K562 (cell line): ENCODE measurements around the gene STT3A. TPM values are rescaled to one million over a fixed set of nuclear protein-coding genes. Genes with fewer than 3 reads are reported as not detected.

Source experiments
- ATAC-seq: fragments of 200-7000 bp; cut with Tn5 transposase; 3 replicates; pipeline ENCODE4 v1.9.1; 2020; ENCODE audit warnings: moderate library complexity
- BruUV-seq: library from RNA; stranded (reverse); fragments of 400-500 nt; replicated peaks from 2 replicates; lab custom pipeline; 2021; lab: Mats Ljungman, UMichigan
- CTCF ChIA-PET: fragments of 300-600 bp; formaldehyde crosslinking; extraction: SDS; loops from one replicate; lab custom pipeline; 2021; ENCODE audit warnings: low intra/inter-chr PET ratio; lab: Yijun Ruan, JAX
- POLR2A ChIA-PET: fragments of 300-600, 350-650 bp; sonication (Branson Sonifier 250); formaldehyde crosslinking; extraction: SDS; loops from one replicate; lab custom pipeline; 2021; ENCODE audit warnings: antibody characterized with exemption, inconsistent platforms; lab: Yijun Ruan, JAX
- DNase-seq, 4 experiments: peaks; one replicate each; pipeline versions ENCODE4 v3.0.0 to v3.0.0-alpha.2; 2011 to 2018; ENCODE audit warnings: low spot score in 3 of 4, mixed read lengths in 3 of 4; ENCODE audit errors: extremely low read depth in 1 of 4
- FAIRE-seq: peaks from 2 replicates; lab custom pipeline; 2011; peaks lifted over from hg19 to GRCh38; lab: Jason Lieb, UNC
- H2AFZ ChIP-seq: 2 replicates; pipeline ENCODE4 v1.6.0; 2011; ENCODE audit warnings: low read depth, low read length, control low read depth, inconsistent platforms
- H3K27ac ChIP-seq: fragments of 200-600 bp; 3 replicates; pipeline ENCODE4 v1.8.0; 2011; ENCODE audit warnings: low read depth, mild to moderate bottlenecking, control low read depth, inconsistent platforms, low read length, moderate library complexity, mixed read lengths; ENCODE audit errors: extremely low read depth
- H3K27me3 ChIP-seq, 2 experiments: fragments of 300-600 bp in 1 of 2; 2 replicates in 1 of 2; 3 replicates in 1 of 2; pipeline versions ENCODE4 v1.6.0 to v1.8.0; 2011; ENCODE audit warnings: inconsistent platforms in 2 of 2, low read length in 2 of 2, mild to moderate bottlenecking in 1 of 2, mixed read lengths in 1 of 2, moderate library complexity in 1 of 2; ENCODE audit not compliant: control insufficient read depth in 2 of 2, insufficient read depth in 2 of 2
- H3K36me3 ChIP-seq: fragments of 300-600 bp; 3 replicates; pipeline ENCODE4 v1.8.0; 2011; ENCODE audit warnings: mild to moderate bottlenecking, low read length, inconsistent platforms; ENCODE audit not compliant: control insufficient read depth, insufficient read depth
- H3K4me1 ChIP-seq, 2 experiments: fragments of 200-600 bp in 1 of 2; replicated peaks in 1 of 2; 2 replicates in 1 of 2; 3 replicates in 1 of 2; pipeline versions ENCODE4 v1.5.1 to v1.8.0; 2011; ENCODE audit warnings: inconsistent platforms in 2 of 2, low read length in 2 of 2, mild to moderate bottlenecking in 1 of 2, mixed read lengths in 1 of 2, moderate library complexity in 1 of 2; ENCODE audit not compliant: control insufficient read depth in 2 of 2, insufficient read depth in 2 of 2
- H3K4me2 ChIP-seq: 2 replicates; pipeline ENCODE4 v1.6.1; 2011; ENCODE audit warnings: low read length, control low read depth, inconsistent platforms, mixed read lengths; ENCODE audit not compliant: insufficient read depth
- H3K4me3 ChIP-seq: fragments of 200-600 bp; sonication (generic), shearing (Covaris generic); 2 replicates; pipeline ENCODE4 v1.5.1; 2016; ENCODE audit warnings: control low read depth, inconsistent platforms
- H3K79me2 ChIP-seq: fragments of 200-600 bp; 3 replicates; pipeline ENCODE4 v1.8.0; 2011; ENCODE audit warnings: low read length, inconsistent platforms; ENCODE audit not compliant: control insufficient read depth, insufficient read depth
- H3K9ac ChIP-seq, 2 experiments: 2 replicates each; pipeline versions ENCODE4 v1.6.0 to v1.6.1; 2011; ENCODE audit warnings: low read depth in 2 of 2, low read length in 2 of 2, control low read depth in 1 of 2, inconsistent platforms in 1 of 2, mild to moderate bottlenecking in 1 of 2, mixed read lengths in 1 of 2; ENCODE audit not compliant: insufficient read depth in 1 of 2
- H3K9me1 ChIP-seq: one replicate; pipeline ENCODE4 v1.6.0; 2011; ENCODE audit warnings: inconsistent platforms, mild to moderate bottlenecking, low read length, moderate library complexity; ENCODE audit not compliant: control insufficient read depth, insufficient read depth
- H3K9me3 ChIP-seq: replicated peaks from 2 replicates; pipeline ENCODE4 v1.5.1; 2011; ENCODE audit warnings: low read depth, low read length, inconsistent platforms; ENCODE audit not compliant: control insufficient read depth, insufficient read depth
- H4K20me1 ChIP-seq: replicated peaks from 2 replicates; pipeline ENCODE4 v1.6.1; 2011; ENCODE audit warnings: low read length, inconsistent platforms, mixed read lengths; ENCODE audit not compliant: control insufficient read depth, insufficient read depth
- NCOA4 ChIP-seq: fragments of 450-650 bp; IDR thresholded peaks from 2 replicates; pipeline ENCODE4 v1.6.1; 2018; ENCODE audit warnings: mild to moderate bottlenecking; ENCODE audit not compliant: partially characterized antibody
- PURB ChIP-seq: sonication (generic); formaldehyde crosslinking; IDR thresholded peaks from 2 replicates; pipeline ENCODE4 v1.9.0; 2021; ENCODE audit warnings: low read depth, mild to moderate bottlenecking, missing genetic modification reagents
- RFX5 ChIP-seq: IDR thresholded peaks from 2 replicates; pipeline ENCODE4 v1.6.1; 2011; ENCODE audit warnings: low read depth, mild to moderate bottlenecking, improper control_type of control experiment, low read length
- SLC30A9 ChIP-seq: fragments of 250-450 bp; sonication (Bioruptor Pico); IDR thresholded peaks from 2 replicates; pipeline ENCODE4 v1.8.0; 2022; ENCODE audit warnings: mild to moderate bottlenecking, moderate library complexity
- TEAD1 ChIP-seq, 2 experiments: fragments of 450-650 bp in 1 of 2; sonication (generic) in 1 of 2; formaldehyde crosslinking; IDR thresholded peaks; 2 replicates each; pipeline versions ENCODE4 v1.4.0 to v1.8.0; 2020 to 2022; ENCODE audit warnings: mild to moderate bottlenecking in 2 of 2, missing genetic modification reagents in 1 of 2
- U2AF1 ChIP-seq: fragments of 200-400 bp; formaldehyde crosslinking; optimal IDR thresholded peaks from 2 replicates; pipeline ENCODE3; 2017; ENCODE audit warnings: mild to moderate bottlenecking, low read depth, low read length, moderate library complexity
- ZNF274 ChIP-seq: IDR thresholded peaks from 2 replicates; pipeline ENCODE4 v1.6.1; 2011; ENCODE audit warnings: low read depth, mild to moderate bottlenecking, low read length, moderate library complexity, borderline replicate concordance
- ZNF407 ChIP-seq: fragments of 450-650 bp; IDR thresholded peaks from 2 replicates; pipeline ENCODE4 v1.6.1; 2016; ENCODE audit warnings: low read depth
- in situ Hi-C: fragments of 300-500 bp; cut with MboI; formaldehyde crosslinking; loops from 4 replicates; pipeline ENCODE4 v1.15.0; 2018; ENCODE audit warnings: inconsistent platforms, mixed read lengths
- intact Hi-C: fragments of 100-400 bp; cut with micrococcal nuclease; formaldehyde crosslinking; loops from 2 replicates; pipeline ENCODE4 v1.14.2; 2022
- polyA plus RNA-seq, 8 experiments: library from polyadenylated mRNA; depleted of rRNA in 4 of 8; stranded (reverse) in 5 of 8; unstranded in 3 of 8; fragments of >200 nt; fragmentation: Nextera tagmentation in 2 of 8; fragmentation: Illumina TruSeq in 1 of 8; extraction: Ambion mirVana in 2 of 8; extraction: Trizol in 1 of 8; gene quantifications; 2 replicates each; pipeline versions ENCODE4 v1.2.1 to v1.2.3, GENCODE V29; 2011 to 2014; ENCODE audit warnings: inconsistent platforms in 1 of 8, missing spikeins in 1 of 8
- total RNA-seq, 7 experiments: library from RNA; depleted of rRNA in 6 of 7; stranded (reverse); fragments of >200 nt in 6 of 7; fragmentation: Illumina TruSeq in 2 of 7; extraction: Trizol in 2 of 7; gene quantifications; 2 replicates each; pipeline versions ENCODE4 v1.2.1 to v1.2.3, GENCODE V29; 2011 to 2021; ENCODE audit warnings: low replicate concordance in 1 of 7

The STT3A gene
- total and polyA plus RNA-seq, 9 of the 15 experiments (the other 6 are each of a cell fraction or from before 2014, with no cell fraction given) = 70.7 to 330 (median 192) TPM

- TF ChIP-seq ZNF274 (no peak), PURB (CRISPR knock-in tag) (no peak), ZNF407 (no peak), SLC30A9 (CRISPR knock-in tag) (no peak), RFX5 (no peak), U2AF1 (no peak), NCOA4 (no peak), TEAD1 (CRISPR knock-in tag; IDR thresholded peaks at IDR 0.05) (no peak)
- TF ChIP-seq, all 486 proteins: peak for 0
- no peak for FAIRE-seq
- DNase-seq = no peak
- H3K36me3 ChIP-seq = peaks cover 98% of the 10 kb centered on the region
- ChIA-PET CTCF (no interaction called here), POLR2A (no interaction called here)
- no peak overlapping the region for H3K27ac ChIP-seq
- H2AFZ ChIP-seq = no peak overlapping the region
- no peaks in the 10 kb centered on the region for H3K4me1 ChIP-seq
- H3K9me3 ChIP-seq = no peaks in the 10 kb centered on the region
- H3K79me2 ChIP-seq = no peaks in the 10 kb centered on the region
- intact Hi-C loops = no loop called here
- in situ Hi-C loops = no loop called here
- no TSS peak for BruUV-seq
- no peaks in the 10 kb centered on the region for H3K27me3 ChIP-seq
- H4K20me1 ChIP-seq = no peaks in the 10 kb centered on the region
- H3K9me1 ChIP-seq = no peaks in the 10 kb centered on the region
- no peak for ATAC-seq
- H3K9ac ChIP-seq = no peak overlapping the region
- no peak overlapping the region for H3K4me3 ChIP-seq
- H3K4me2 ChIP-seq = no peak overlapping the region
Observed at GRCh38 chr11:125605417-125605816, 12.8 kb downstream of the STT3A start.
